Fibroblast of peridontal ligament (primary cell): ENCODE measurements around the gene HOXA2.

ENCODE experiments used
- DNase-seq: peaks from one replicate; pipeline ENCODE4 v3.0.0-alpha.2; 2010; ENCODE audit errors: extremely low read depth

HOXA2 gene

DNA sequence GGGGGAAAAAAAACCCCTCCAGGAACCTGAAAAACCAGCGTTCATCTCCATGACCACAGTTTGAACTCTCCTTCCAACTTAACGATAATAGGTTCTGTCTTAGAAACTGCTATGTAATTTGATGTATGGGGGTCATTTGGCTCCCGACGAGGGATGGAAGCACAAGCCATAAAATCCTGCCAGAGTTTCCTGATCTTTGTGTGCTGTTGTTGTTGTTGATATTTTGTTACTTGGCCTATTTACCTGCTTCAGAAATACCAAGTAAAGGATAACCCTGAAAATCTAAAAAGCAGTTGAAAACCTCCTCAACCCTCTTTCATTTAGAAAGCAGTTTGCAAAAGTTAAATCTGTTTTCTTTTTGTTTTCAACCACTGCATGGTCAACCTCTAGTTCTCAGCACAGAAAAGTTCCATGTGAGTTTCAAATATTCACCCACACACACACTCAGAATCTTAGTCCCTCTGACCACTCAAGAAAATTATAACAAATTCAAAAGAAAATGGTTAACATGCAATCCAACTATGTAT lies 9.3 kb upstream of the HOXA2 start:
- DNase-seq = no peak

DNA sequence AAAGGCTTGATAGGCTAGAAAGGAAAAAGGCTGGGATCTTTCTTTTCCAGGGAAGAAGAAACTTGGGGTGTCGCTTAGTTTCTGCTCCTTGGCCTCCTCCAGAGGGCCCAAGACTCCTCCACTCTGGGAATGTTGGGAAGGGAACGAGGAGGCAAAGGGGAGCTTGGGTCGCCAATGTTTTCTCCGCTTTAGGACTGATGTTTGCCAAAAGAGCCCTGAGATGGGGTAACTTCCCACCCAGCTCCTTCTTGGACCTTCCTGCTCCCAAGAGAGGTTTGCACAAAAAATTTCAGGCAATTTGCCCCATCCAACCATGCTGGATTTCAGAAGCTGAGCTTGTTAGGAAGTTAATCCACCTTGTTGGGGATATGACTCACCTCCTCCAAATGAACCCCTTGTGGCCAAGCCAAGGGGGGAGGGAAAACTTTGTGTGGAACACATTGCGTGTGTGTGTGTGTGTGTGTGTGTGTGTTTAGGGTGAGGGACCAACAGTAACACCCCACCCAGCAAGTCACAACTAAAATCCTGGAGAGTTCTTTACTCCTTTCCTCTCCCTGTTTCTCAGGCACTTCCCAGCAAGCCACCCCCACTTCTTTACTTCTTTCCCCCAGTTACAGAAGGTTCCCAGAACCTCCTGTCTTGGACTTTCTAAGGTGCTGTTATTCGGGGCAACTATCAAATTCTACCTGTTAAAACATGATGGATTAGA lies 8.7 kb upstream of the HOXA2 start:
- no peak for DNase-seq

DNA sequence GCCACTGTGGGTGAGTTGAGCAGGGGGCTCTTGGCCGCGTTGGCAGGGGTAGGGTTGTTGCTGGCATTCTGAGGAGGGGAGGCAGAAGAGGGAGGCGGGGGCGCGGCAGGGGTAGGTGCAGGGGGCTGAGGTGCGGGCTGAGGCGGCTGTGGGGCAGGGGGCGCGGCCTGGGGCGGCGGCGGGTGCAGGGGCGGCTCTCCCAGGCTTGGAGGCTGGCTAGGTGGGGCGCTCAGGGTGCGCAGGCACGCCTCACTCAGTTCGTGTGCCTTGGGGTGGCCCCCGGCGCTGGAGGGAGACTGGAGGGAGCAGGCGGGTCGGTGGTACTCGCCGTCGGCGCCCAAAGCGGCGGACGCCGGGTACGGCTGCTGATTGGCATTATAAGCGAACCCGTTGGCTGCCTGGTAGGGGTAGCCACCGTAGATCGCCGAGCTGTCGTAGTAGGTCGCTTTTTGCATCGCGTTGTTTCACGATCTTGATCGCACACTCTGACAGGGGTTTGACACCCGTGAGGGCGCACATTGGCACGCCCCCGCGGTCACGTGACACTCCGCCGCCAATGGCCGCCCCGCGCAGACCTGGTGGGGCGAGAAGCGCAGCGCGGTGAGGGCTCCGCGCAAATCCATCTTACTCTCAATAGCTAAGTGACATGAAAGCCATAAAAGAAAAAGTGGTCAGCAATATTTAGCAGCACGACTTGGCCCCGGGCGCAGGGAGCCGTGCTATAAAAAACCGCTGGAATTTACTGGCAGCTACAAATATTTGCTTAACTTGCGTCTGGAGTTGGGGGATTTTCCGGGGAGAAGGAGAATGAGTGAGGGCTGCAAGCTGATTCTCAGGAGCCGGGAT lies 7.9 kb upstream of the HOXA2 start:
- DNase-seq = no peak

DNA sequence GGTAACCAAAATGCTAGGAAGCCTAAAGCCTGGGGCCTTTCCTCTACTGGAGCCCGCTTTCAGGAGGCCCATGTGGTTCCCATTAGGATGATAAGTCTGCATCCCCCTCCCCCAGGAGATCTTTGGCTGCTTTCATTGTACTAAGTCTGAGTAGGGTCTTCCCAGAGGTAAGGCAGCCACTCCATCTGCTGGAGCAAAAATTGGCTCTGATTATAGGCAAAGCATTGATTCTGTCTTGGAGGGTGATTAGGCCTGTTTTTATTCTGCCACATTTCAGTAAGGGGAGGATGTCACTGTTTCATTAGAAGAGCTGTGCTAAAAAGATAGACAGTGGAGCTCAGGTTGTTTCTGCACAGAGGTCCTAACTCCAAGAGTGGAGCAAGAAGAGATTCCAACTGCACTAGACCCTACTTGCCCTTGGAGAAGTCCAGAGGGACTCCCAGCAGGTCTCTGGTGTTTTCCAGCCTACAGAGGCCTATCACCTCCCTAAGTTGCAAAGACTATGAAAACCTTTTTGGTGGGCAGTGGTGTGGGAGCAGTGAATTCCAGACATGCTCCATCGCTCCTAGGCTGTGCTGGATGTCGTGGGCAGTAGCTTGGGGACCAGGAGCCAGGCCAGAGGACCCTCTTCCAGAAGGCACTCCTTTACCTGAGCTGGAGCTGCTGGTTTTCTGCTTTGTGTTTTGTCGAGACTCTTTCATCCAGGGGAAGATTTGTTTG lies 7.1 kb upstream of the HOXA2 start:
- DNase-seq = no peak

DNA sequence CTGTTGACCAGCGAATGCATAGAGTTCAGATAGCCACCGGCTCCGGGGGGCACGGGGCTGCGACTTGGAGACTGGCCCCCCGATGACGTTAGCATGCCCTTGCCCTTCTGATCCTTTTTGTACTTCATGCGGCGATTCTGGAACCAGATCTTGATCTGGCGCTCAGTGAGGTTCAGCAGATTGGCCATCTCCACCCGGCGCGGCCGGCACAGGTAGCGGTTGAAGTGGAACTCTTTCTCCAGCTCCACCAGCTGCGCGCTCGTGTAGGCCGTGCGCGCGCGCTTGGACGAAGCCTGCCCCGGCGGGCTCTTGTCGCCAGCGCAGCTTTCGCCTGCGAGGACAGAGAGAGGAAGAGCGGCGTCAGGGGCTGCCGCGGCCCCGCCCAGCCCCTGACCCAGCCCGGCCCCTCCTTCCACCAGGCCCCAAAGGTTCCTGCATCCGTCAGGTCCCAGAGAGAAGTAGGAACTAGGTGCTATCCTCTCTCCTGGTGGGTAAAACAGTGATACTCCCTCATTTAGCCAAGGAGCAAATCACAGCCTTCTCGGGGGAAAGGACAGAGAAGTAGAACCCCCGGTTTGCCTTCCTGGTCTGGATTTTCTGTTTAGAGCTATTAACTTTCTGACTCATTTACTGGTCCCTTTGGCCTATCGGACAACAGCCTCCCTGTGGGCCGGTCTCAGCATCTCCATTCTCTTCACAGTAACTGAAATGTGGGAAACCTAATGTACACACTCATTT lies 6.1 kb upstream of the HOXA2 start:
- DNase-seq = no peak

DNA sequence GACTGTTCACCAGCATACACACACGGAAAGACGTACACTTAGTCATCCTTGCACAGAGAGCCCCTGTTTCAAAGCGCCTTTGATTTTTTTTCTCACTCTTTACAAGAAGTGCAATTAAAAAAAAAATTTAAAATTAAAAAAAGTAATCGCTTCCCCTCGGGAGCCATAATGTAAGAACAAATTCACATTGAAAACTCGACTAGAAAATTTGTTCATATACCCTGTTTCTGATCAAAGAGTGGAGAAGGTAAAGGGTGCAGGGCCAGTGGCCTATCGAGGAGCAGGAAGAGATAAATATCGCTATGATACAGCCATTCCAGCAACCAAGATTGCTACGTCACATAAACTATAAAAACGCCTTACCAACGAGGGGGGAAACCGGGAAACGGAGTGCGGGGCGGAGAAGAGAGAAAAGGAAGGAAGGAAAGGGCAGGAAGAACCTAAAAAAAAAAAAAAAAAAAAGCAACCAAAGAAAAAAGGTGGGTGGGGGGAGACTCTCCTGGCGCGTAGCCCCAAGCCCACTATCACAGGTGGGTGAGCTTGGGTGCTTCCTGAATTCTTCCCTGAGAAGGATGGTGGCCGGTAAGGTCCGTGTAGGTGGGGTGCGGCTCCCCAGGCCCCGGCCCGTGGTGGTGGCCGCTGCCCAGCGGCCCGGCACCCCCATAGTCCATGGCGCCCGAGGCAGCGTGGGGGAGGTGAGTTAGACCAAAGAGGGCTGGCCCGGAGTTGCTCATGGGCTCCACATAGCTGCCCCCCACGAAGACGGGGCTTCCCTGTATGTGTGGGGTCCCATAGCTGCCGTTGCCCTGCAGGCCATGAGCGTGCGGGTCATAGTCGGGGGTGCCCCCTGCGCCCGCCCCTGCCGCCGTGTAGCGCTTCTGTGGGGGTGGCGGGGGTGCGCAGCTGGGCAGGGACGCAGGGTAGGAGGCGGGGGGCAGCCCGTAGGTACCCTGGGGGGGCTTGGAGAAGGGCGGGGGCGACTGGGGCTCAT lies 5.2 kb upstream of the HOXA2 start:
- DNase-seq = no peak

DNA sequence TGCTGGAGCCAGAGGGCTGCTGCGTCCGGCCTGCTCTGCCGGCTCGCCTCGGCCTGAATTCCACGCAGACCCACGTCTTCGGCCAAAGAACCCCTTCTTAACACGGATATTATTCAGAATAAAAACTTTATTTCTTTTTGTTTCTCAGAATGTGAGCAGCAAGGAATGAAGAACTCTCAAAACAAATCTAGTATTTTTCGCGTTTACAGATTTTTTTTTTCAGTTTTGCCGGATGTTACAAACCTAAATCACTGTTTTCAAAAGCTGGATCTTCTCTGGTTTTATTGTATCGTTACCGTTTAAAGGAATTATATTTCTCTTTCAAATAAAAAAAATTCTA lies 4.4 kb upstream of the HOXA2 start:
- DNase-seq = no peak

DNA sequence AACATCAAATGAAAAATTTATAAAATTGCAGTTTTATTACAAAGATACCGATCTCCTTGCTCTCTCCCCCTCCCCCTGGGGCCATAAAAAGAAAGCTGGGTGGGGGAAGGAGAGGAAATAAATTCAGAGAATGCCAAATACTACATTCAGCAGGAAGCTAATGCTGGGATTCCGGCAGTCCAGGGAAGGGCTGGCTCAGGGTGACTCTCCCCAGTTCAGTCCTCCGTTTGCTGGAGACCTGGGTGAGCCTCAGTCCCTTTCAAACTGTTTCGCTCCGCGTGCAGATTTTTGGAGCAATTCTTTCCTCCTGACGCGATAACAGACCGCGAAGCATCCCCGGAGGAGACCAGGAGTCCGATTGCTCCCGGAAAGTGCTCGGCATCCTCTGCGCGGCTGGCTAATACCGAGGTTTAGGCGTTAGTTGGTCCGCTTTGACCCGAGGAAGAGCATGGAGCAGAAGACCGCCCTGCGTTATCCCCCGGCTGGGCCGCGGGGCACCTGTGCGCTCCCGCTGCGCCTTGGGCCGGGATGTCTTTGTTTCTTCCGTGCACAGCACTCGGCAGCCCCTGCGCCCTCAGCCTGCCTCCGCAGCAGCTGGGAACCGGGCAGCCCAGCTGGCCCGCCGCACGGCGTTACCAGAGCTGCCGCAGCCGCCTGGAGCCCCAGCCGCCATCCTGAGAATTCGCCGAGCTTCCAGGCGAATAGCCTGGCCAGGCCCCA lies 3.9 kb upstream of the HOXA2 start:
- DNase-seq = no peak

DNA sequence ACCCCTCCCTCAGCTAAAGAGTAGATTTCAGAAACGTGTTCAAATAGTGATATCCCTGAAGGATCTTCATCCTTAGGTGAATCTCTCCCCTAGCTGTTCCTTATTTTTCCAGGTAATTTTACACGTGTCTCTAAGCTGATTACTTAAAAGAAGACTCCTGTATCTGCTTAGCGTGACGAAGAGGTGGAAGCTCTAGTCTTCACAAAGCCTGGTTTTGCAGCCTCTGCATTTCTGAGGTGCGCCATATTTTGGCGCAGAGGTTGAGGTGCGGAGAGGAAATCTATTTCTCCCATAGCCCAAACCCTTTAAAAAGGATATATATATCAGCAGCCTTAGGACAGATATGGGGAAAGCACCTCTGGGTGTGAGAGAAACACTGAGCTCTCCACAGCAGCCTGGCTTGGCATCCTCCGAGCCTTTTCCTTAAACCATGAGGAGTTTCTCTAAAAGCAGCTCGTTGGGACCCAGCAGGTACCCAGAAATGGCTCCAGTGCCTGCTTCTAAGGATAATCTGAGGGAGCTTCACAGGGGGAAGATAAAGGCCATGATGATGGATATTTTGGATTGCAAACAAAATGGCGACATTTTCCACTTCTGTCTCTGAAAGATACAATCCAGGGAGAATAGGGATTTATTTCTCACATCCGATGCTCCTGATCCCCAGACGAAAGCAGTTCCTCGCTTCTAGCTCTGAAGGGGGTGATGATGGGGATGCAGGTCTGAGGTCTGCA lies 3.0 kb upstream of the HOXA2 start:
- no peak for DNase-seq

DNA sequence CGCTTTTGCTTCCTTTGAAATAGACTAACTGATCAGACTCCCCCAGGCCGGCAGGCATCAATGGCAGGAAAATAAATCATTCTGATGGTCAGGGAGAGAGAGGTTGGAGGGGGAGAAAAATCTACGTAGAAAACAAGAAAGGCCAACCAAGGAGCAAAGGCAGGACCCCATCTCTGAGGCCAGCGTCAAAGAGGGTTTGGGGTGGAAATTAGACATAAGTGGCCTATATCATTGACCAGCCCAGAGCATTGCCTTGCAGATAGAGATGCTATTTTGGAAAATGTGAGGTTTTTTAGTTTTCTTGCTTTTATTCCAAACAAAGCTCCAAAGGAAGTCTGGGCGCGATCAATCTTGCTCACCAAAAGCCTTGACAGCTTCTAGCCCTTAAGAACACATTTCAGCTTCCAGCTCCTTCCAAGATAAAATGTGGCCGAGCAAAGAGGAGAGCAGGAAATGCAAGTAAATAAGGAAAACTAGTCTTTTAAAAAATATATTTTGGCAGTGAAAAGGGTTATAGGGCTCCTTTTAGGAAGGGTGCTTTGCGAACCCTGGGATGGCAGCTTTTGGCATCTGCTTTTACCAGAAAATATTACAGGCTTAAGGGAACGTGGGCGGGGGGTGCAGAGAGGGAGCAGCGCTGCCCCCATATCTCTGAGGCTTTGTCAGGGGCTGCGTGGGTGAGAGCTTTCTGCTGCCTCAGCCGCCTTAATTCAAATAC lies 2.0 kb upstream of the HOXA2 start:
- no peak for DNase-seq

DNA sequence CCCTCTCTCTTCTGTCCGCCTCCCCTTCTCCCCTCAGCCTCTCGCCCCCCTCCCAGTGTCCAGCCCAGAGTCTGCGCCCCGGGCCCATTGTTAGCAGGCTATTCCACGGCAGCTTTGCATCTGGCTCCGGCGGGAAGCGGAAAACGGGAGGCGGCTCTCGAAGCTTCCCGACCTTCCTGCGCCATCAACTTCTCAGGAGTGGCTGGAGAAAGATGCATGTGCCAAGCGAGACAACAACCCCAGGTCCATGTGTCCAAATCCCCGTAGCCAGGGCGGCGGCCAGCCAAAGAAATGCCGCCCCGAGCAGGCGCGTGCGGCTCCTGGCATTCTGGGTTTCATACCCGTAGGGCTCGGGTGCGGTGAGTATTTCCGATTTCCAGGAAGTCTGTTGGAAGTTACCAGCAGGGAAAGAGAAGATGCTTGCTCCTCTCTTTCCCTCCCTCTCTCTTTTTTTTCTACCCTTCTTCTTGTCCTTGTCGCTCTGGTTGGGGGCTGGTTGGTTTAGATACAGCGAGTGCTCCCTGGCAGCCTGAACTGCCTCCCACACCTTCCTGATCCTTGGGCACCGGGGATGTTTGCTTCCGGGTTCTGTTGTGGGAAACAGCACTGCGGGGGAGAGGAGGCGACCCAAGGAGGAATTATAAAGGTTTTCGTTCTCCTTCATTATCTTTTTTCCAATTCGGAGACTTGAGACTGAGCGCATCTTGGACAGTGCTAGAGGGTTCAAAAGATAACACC lies 1.2 kb upstream of the HOXA2 start:
- no peak for DNase-seq

DNA sequence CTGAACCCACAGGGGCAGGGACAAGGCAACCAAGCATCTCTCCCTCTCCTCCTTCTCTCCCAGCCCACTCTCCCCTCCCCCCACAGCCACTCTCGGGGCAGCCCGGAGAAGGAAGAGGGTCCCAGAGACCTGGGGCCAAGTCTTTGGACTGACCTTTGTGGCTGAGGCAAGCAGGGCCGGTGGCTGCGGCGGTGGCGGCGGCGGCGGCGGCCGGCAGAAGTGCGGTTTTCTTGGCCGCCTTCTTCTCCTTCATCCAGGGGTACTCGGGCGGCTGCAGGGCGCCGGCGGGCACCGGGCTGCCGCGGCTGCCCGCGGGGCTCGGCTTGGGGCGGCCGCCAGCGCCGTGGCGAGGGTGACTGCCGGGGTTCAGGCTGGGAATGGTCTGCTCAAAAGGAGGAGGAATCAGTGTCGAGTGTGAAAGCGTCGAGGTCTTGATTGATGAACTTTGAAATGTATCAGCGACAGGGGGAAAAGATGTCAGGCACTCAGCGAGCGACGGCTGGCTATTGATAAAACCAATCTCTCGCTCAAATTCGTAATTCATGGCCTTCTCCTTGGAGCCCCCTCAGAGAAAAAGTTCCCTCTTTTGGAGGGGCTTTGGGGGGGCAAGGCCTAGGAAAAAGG lies 414 bp downstream of the HOXA2 start:
- no peak for DNase-seq

DNA sequence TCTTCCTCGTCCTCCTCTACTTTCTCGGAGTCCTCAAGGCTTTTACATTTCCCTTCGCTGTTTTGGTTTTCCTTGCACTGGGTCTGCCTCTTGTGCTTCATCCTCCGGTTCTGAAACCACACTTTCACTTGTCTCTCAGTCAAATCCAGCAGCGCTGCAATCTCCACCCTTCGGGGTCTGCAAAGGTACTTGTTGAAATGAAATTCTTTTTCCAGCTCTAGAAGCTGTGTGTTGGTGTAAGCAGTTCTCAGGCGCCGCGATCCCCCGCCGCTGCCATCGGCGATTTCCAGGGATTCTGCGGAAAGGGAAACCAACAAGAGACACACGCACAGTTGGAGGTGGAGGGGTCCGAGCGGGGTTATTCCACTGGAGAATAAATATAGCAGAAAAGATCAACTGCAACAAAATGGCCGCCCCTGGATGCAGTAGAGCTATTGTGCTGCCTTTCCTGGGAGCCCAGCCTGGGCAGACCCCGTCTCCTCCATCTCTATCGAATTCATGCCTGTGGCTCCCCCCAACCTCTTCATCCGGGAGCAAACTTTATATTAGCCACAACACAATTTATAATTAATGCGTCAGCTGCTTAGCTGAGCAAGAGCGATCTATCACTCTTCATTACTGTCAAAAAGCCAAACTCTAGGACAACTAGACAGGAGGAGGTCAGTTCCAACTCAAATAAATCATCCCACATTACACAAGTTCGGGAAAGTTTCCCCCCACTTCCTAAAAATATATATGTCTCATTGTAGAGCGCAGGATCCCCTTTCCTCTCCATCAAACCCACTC lies 1.1 kb downstream of the HOXA2 start:
- no peak for DNase-seq

DNA sequence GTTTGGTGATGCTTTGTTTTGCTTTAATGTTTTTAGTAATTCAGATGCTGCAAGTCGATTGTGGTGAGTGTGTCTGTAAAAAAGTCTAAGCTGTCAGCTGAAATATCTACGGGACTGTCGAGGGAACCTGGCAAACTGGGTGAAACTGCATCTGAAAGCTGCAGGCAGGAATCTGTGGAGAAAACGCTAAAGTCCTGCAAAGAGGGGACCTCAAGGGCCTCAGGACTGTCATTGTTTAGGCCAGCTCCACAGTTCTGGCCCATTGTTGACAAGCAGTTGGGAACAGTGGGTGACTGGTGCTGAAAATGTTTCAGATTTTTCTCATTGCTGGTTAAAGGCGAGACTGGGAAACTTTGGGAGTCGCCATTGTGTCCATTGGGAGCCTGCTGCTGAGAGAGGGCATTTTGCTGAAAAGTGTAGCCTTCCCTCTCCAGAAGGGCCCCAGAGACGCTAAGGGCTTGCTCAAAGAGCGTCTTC lies 1.8 kb downstream of the HOXA2 start:
- no peak for DNase-seq

DNA sequence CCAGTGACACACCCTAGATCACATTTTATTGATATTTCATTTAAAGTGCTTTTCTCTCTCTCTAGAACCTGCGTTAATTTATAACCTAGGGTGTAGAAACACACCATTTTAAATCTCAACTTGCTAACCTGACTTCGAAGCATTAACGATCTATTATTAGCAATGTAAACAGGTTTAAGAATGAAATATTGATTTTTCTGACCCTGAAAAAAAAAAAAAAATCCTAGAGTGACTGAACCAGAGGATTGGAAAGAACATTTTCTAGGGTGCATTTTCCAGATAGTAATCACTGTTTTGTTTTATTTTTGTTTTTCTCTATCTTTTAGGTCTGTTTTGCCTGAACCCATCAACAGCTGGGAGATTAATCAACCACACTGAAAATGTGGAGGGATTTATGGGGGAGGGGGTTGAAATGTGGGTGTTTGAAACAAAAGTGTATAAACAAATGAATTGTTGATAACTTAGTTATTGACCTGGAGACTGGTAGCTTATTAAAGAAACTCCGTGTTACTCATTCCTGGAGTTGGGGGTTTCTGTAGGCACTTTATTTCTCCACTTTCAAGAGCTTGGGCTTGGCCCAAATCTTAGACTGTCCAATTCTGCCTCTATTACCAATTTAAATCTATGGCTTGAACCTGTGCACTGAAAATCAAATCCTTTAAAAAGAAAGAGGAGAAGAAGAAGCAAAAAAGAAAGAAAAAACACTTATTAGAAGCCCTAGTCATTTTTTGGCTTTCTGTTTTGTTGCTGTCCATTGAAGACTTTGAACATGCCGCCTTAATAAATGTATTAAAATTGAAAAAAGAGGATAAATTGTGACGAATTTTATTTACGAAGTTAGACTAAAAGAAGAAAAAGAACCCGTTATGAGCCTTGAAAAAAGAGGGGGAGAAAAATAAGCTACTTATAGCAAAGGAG lies 2.8 kb downstream of the HOXA2 start:
- no peak for DNase-seq
